HEK293 (cell line): ENCODE measurements around the gene SERGEF.

Experiments used
- CTCF ChIP-seq: fragments of 450-650 bp; formaldehyde crosslinking; IDR thresholded peaks from 2 replicates; pipeline ENCODE4 v1.5.1; 2016; ENCODE audit warnings: missing biosample characterization, missing genetic modification characterization
- SALL2 ChIP-seq: fragments of 450-650 bp; formaldehyde crosslinking; IDR thresholded peaks from 2 replicates; pipeline ENCODE4 v1.5.0; 2017; ENCODE audit warnings: missing biosample characterization, mild to moderate bottlenecking, missing genetic modification characterization, borderline replicate concordance
- TRIM28 ChIP-seq: IDR thresholded peaks from 2 replicates; pipeline ENCODE4 v1.6.1; 2011; ENCODE audit warnings: low read length, control low read depth, borderline replicate concordance
- YY1 ChIP-seq: fragments of 450-650 bp; formaldehyde crosslinking; IDR thresholded peaks from 2 replicates; pipeline ENCODE4 v1.5.1; 2018; ENCODE audit warnings: missing biosample characterization, missing genetic modification characterization
- ZNF146 ChIP-seq: fragments of 450-650 bp; formaldehyde crosslinking; IDR thresholded peaks from 2 replicates; pipeline ENCODE4 v1.5.1; 2016; ENCODE audit warnings: missing biosample characterization, missing genetic modification characterization
- ZNF350 ChIP-seq: fragments of 450-650 bp; formaldehyde crosslinking; IDR thresholded peaks from 2 replicates; pipeline ENCODE4 v1.5.0; 2017; ENCODE audit warnings: missing biosample characterization, mild to moderate bottlenecking, missing genetic modification characterization
- ZNF529 ChIP-seq: fragments of 450-650 bp; formaldehyde crosslinking; IDR thresholded peaks from 2 replicates; pipeline ENCODE4 v1.5.1; 2017; ENCODE audit warnings: missing genetic modification characterization, missing biosample characterization; ENCODE audit not compliant: insufficient replicate concordance
- ZNF530 ChIP-seq: fragments of 450-650 bp; formaldehyde crosslinking; IDR thresholded peaks from 2 replicates; pipeline ENCODE4 v1.5.1; 2016; ENCODE audit warnings: low read depth, missing biosample characterization, missing genetic modification characterization
- ZNF776 ChIP-seq: fragments of 450-650 bp; formaldehyde crosslinking; IDR thresholded peaks from 2 replicates; pipeline ENCODE4 v1.5.0; 2017; ENCODE audit warnings: missing biosample characterization, missing genetic modification characterization, borderline replicate concordance
- ZNF792 ChIP-seq: fragments of 450-650 bp; formaldehyde crosslinking; IDR thresholded peaks from 2 replicates; pipeline ENCODE4 v1.5.1; 2016; ENCODE audit warnings: missing biosample characterization, missing genetic modification characterization
- ZSCAN16 ChIP-seq: fragments of 450-650 bp; formaldehyde crosslinking; IDR thresholded peaks from 2 replicates; pipeline ENCODE4 v1.5.1; 2016; ENCODE audit warnings: missing biosample characterization, missing genetic modification characterization
- TF ChIP-seq, protein P1 (sequence below): fragments of 450-650 bp; formaldehyde crosslinking; IDR thresholded peaks from 2 replicates; pipeline ENCODE4 v1.5.1; 2016; ENCODE audit warnings: missing biosample characterization, missing genetic modification characterization
- TF ChIP-seq, protein P2 (sequence below): fragments of 450-650 bp; formaldehyde crosslinking; IDR thresholded peaks from 2 replicates; pipeline ENCODE4 v1.5.1; 2016; ENCODE audit warnings: missing biosample characterization, missing genetic modification characterization

DNA sequence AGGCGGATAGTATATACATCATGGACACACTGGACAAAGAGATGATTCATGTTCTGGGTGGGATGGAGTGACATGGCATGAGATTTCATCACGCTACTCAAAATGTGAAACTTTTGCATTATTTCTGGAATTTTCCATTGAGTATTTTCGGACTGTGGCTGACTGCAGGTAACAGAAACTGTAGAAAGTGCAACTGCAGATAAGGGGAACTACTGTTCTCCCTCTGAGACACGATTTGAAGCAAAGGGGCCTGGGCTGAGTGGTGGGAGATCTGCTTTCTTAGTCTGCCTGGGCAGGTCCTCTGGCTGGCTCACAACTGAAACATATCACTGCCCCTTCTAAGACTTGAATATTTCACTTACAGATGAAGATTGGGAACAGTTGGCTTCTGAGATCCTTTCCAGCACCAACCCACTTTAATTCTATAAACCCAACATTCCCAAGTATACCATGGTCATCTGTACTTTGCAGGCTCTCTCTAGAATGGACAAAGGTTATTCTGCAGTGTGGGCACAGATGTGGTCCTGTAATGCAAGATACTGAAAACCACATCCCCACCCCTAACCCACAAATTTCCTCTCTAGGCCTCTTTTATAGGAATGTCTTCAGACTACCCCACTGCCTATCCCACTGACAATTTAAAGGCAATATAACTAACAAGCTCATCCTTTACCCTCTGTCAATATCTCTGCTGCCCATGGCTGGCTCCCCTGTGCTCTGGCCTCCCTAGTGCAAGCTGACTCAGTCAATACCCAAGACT, 157.1 kb downstream of the SERGEF start:
- TF ChIP-seq TRIM28 (no peak), CTCF (tag by site-specific recombination) (no peak), ZNF776 (tag by site-specific recombination) (no peak), ZSCAN16 (tag by site-specific recombination) (no peak), YY1 (tag by site-specific recombination) (no peak), ZNF792 (tag by site-specific recombination) (no peak), SALL2 (tag by site-specific recombination) (no peak), ZNF146 (no peak), ZNF350 (tag by site-specific recombination) (no peak), ZNF529 (tag by site-specific recombination) (no peak), ZNF530 (tag by site-specific recombination) (no peak)
- TF ChIP-seq, protein P1, sequence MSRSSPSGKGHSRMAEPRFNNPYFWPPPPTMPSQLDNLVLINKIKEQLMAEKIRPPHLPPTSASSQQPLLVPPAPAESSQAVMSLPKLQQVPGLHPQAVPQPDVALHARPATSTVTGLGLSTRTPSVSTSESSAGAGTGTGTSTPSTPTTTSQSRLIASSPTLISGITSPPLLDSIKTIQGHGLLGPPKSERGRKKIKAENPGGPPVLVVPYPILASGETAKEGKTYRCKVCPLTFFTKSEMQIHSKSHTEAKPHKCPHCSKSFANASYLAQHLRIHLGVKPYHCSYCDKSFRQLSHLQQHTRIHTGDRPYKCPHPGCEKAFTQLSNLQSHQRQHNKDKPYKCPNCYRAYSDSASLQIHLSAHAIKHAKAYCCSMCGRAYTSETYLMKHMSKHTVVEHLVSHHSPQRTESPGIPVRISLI (tag by site-specific recombination) = no peak
- TF ChIP-seq, protein P2, sequence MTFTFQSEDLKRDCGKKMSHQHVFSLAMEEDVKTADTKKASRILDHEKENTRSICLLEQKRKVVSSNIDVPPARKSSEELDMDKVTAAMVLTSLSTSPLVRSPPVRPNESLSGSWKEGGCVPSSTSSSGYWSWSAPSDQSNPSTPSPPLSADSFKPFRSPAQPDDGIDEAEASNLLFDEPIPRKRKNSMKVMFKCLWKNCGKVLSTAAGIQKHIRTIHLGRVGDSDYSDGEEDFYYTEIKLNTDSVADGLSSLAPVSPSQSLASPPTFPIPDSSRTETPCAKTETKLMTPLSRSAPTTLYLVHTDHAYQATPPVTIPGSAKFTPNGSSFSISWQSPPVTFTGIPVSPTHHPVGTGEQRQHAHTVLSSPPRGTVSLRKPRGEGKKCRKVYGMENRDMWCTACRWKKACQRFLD (tag by site-specific recombination) = no peak
